Endothelial cell of umbilical vein (primary cell): Measurements from ENCODE around the gene MOB3B. TPM values are rescaled to one million over a fixed set of nuclear protein-coding genes. Genes with fewer than 3 reads are reported as not detected.

Experiments used
- BruUV-seq: library from RNA; stranded (reverse); fragments of 400-500 nt; replicated peaks from 2 replicates; lab custom pipeline; 2021; lab: Mats Ljungman, UMichigan
- CTCF ChIA-PET: fragments of 300-600, 350-600 bp; sonication (Branson Sonifier 250); formaldehyde crosslinking; loops from one replicate; lab custom pipeline; 2021; ENCODE audit warnings: antibody characterized with exemption, inconsistent platforms; lab: Charles Lee
- POLR2A ChIA-PET: fragments of 300-600, 350-600 bp; sonication (Branson Sonifier 250); formaldehyde crosslinking; loops from one replicate; lab custom pipeline; 2021; ENCODE audit warnings: antibody characterized with exemption, inconsistent platforms; lab: Charles Lee
- DNase-seq: peaks from one replicate; pipeline ENCODE4 v3.0.0-alpha.2; 2011; ENCODE audit warnings: low read depth, low spot score
- FAIRE-seq: peaks from 2 replicates; lab custom pipeline; 2011; peaks lifted over from hg19 to GRCh38; lab: Jason Lieb, UNC
- H2AFZ ChIP-seq: 2 replicates; pipeline ENCODE4 v1.6.0; 2012; ENCODE audit warnings: low read depth, low read length, control low read depth, inconsistent platforms
- H3K27ac ChIP-seq: 2 replicates; pipeline ENCODE4 v1.5.1; 2011; ENCODE audit warnings: low read depth, mild to moderate bottlenecking, control low read depth, low read length, moderate library complexity; ENCODE audit not compliant: insufficient read depth
- H3K27me3 ChIP-seq, 2 experiments: 2 replicates each; pipeline versions ENCODE4 v1.6.0 to v1.6.1; 2011; ENCODE audit warnings: low read length in 2 of 2, mixed read lengths in 1 of 2; ENCODE audit not compliant: control insufficient read depth in 2 of 2, insufficient read depth in 2 of 2
- H3K36me3 ChIP-seq, 2 experiments: 2 replicates in 1 of 2; 3 replicates in 1 of 2; pipeline ENCODE4 v1.5.1; 2011; ENCODE audit warnings: low read length in 2 of 2, mild to moderate bottlenecking in 1 of 2, moderate library complexity in 1 of 2; ENCODE audit not compliant: control insufficient read depth in 2 of 2, insufficient read depth in 2 of 2; ENCODE audit errors: extremely low read depth in 1 of 2
- H3K4me1 ChIP-seq: 3 replicates; pipeline ENCODE4 v1.5.1; 2011; ENCODE audit warnings: mild to moderate bottlenecking, low read length; ENCODE audit not compliant: control insufficient read depth, insufficient read depth; ENCODE audit errors: extremely low read depth
- H3K4me2 ChIP-seq: 2 replicates; pipeline ENCODE4 v1.6.1; 2011; ENCODE audit warnings: low read length, control low read depth, mixed read lengths; ENCODE audit not compliant: insufficient read depth
- H3K4me3 ChIP-seq, 3 experiments: fragments of 200-600 bp in 1 of 3; sonication (generic), shearing (Covaris generic) in 1 of 3; replicated peaks in 1 of 3; 2 replicates each; pipeline ENCODE4 v1.5.1; 2011 to 2016; ENCODE audit warnings: control low read depth in 3 of 3, low read length in 3 of 3, mild to moderate bottlenecking in 2 of 3, inconsistent platforms in 1 of 3, low read depth in 1 of 3, moderate library complexity in 1 of 3; ENCODE audit not compliant: insufficient read depth in 1 of 3
- H3K79me2 ChIP-seq: 2 replicates; pipeline ENCODE4 v1.6.0; 2012; ENCODE audit warnings: low read length, inconsistent platforms; ENCODE audit not compliant: control insufficient read depth, insufficient read depth
- H3K9ac ChIP-seq: replicated peaks from 2 replicates; pipeline ENCODE3; 2011; ENCODE audit warnings: low read length, control low read depth; ENCODE audit not compliant: insufficient read depth; ENCODE audit errors: extremely low read depth
- H3K9me1 ChIP-seq: replicated peaks from 3 replicates; pipeline ENCODE4 v1.6.0; 2011; ENCODE audit warnings: mild to moderate bottlenecking, low read length; ENCODE audit not compliant: control insufficient read depth, insufficient read depth; ENCODE audit errors: extremely low read depth
- H3K9me3 ChIP-seq: replicated peaks from 2 replicates; pipeline ENCODE4 v1.5.1; 2012; ENCODE audit warnings: low read length, inconsistent platforms; ENCODE audit not compliant: control insufficient read depth, insufficient read depth
- H4K20me1 ChIP-seq: replicated peaks from 2 replicates; pipeline ENCODE3; 2011; ENCODE audit warnings: mild to moderate bottlenecking, low read length; ENCODE audit not compliant: control insufficient read depth, insufficient read depth; ENCODE audit errors: extremely low read depth
- EZH2 ChIP-seq: IDR thresholded peaks from 2 replicates; pipeline ENCODE4 v1.6.1; 2012; ENCODE audit warnings: borderline replicate concordance, low read depth, mild to moderate bottlenecking, moderate library complexity, low read length, inconsistent platforms; ENCODE audit not compliant: severe bottlenecking
- FOS ChIP-seq: IDR thresholded peaks from 2 replicates; pipeline ENCODE4 v1.6.1; 2011; ENCODE audit warnings: mild to moderate bottlenecking, low read length, moderate library complexity, borderline replicate concordance; ENCODE audit not compliant: insufficient read depth
- GATA2 ChIP-seq: IDR thresholded peaks from 2 replicates; pipeline ENCODE4 v1.7.0; 2011; ENCODE audit warnings: low read depth, mild to moderate bottlenecking, moderate library complexity, mixed read lengths, low read length; ENCODE audit not compliant: insufficient read length, insufficient read depth
- JUN ChIP-seq: IDR thresholded peaks from 2 replicates; pipeline ENCODE4 v1.6.1; 2011; ENCODE audit warnings: borderline replicate concordance, low read depth; ENCODE audit not compliant: insufficient read length, insufficient read depth
- MYC ChIP-seq: IDR thresholded peaks from one replicate; pipeline ENCODE4 v1.6.1; 2011; ENCODE audit warnings: mild to moderate bottlenecking, low read depth, low read length
- POLR2A ChIP-seq: IDR thresholded peaks from 2 replicates; pipeline ENCODE4 v1.6.1; 2012; ENCODE audit warnings: low read depth, mild to moderate bottlenecking, control low read depth, low read length
- POLR2AphosphoS5 ChIP-seq: IDR thresholded peaks from 2 replicates; pipeline ENCODE4 v1.6.1; 2012; ENCODE audit warnings: low read depth, mild to moderate bottlenecking, control low read depth, low read length, moderate library complexity; ENCODE audit not compliant: insufficient read depth
- dilution Hi-C: fragments of 300-500 bp; cut with MboI; formaldehyde crosslinking; loops from one replicate; pipeline ENCODE4 v1.15.0; 2019; ENCODE audit warnings: low sequenced_read_pairs; ENCODE audit not compliant: extremely low pct_ligation_motif_present
- intact Hi-C: fragments of 100-400 bp; cut with micrococcal nuclease; formaldehyde crosslinking; loops from one replicate; pipeline ENCODE4 v1.10.0; 2022
- polyA plus RNA-seq, 4 experiments: library from polyadenylated mRNA; depleted of rRNA in 3 of 4; stranded (reverse) in 3 of 4; unstranded in 1 of 4; fragments of >200 nt; gene quantifications; 2 replicates each; pipeline versions ENCODE4 v1.2.1 to v1.2.3, GENCODE V29; 2011 to 2012; ENCODE audit warnings: missing spikeins in 1 of 4
- total RNA-seq: library from RNA; stranded (reverse); gene quantifications from 2 replicates; pipeline ENCODE4 v1.2.3, GENCODE V29; 2021
- TF ChIP-seq, protein P1 (sequence below), 2 donors: IDR thresholded peaks; 1 replicate in 1 of 2; 2 replicates in 1 of 2; pipeline ENCODE4 v1.5.1; 2011; ENCODE audit warnings: low read length in 2 of 2, mild to moderate bottlenecking in 2 of 2, moderate library complexity in 2 of 2, control low read depth in 1 of 2, inconsistent platforms in 1 of 2, low read depth in 1 of 2; ENCODE audit not compliant: insufficient read depth in 1 of 2; ENCODE audit errors: extremely low read depth in 1 of 2
- TF ChIP-seq, protein P2 (sequence below): IDR thresholded peaks from 2 replicates; pipeline ENCODE4 v1.6.1; 2011; ENCODE audit not compliant: insufficient read depth, insufficient read length

The MOB3B gene
- total and polyA plus RNA-seq, 2 donors (not counting 3 experiments of a cell fraction or from before 2014, with no cell fraction given), result 0.03 TPM; not detected in 1

DNA sequence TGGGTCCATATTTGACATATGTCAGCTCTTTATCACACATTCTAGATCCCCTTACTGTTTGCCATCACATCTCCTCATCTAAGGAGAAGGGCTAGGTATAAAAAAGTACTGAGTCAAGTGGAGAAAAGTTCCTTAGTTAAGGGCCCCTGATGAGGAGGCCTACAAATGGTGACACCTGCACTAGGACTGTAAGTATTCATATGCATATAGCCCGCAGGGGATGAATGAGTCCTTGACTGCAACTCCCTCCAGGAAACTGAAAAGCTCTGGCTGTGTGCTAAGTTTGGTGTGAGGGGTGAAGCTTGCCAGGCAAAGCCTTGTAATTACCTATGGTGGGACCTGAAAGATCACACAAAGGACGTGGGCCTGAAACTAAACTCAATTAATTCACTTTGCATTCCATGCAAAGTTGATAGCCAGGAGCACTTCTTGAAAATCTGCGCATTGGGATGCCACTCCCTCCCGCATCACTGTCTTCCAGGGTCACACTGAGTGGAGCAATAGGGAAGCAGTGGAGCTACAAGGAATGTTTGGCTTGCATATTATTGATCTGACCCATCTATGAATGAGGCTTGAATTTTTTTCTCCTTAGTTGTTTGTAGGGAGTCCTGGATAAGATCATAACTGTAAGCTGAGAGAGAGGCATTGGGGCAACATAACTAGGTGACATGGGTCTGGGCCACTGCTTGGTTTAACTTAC, 220.8 kb downstream of the MOB3B start:
- Histone ChIP-seq H2AFZ (no peak overlapping the region), H3K36me3 (no peaks in the 10 kb centered on the region), H3K9me3 (no peaks in the 10 kb centered on the region), H4K20me1 (no peaks in the 10 kb centered on the region), H3K4me2 (no peak overlapping the region), H3K27me3 (peaks cover 9 to 12% of the 10 kb centered on the region in 2 experiments), H3K4me1 (no peaks in the 10 kb centered on the region), H3K9me1 (no peaks in the 10 kb centered on the region), H3K4me3 (no peak overlapping the region), H3K79me2 (no peaks in the 10 kb centered on the region), H3K9ac (no peak overlapping the region), H3K27ac (no peak overlapping the region)
- no TSS peak for BruUV-seq
- no peak for FAIRE-seq
- dilution Hi-C loops, result no loop called here
- intact Hi-C loops, result no loop called here
- no peak for DNase-seq
- ChIA-PET POLR2A (no interaction called here), CTCF (interaction anchor here (0.7 to 1.2 kb wide), 2 partner anchors 221 to 241 kb away, joined by 3 read pairs; partner anchors contain the start of gene MOB3B)
- TF ChIP-seq GATA2, result no peak
- no peak for TF ChIP-seq POLR2A
- no peak for TF ChIP-seq POLR2AphosphoS5
- TF ChIP-seq, protein P1, sequence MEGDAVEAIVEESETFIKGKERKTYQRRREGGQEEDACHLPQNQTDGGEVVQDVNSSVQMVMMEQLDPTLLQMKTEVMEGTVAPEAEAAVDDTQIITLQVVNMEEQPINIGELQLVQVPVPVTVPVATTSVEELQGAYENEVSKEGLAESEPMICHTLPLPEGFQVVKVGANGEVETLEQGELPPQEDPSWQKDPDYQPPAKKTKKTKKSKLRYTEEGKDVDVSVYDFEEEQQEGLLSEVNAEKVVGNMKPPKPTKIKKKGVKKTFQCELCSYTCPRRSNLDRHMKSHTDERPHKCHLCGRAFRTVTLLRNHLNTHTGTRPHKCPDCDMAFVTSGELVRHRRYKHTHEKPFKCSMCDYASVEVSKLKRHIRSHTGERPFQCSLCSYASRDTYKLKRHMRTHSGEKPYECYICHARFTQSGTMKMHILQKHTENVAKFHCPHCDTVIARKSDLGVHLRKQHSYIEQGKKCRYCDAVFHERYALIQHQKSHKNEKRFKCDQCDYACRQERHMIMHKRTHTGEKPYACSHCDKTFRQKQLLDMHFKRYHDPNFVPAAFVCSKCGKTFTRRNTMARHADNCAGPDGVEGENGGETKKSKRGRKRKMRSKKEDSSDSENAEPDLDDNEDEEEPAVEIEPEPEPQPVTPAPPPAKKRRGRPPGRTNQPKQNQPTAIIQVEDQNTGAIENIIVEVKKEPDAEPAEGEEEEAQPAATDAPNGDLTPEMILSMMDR (IDR thresholded peaks at IDR 0.05; ENCODE audit: extremely low read depth in 1 of 2, insufficient read depth in 1 of 2, low read depth in 1 of 2, low read length in 2 of 2), result no peak
- no peak for TF ChIP-seq EZH2
- TF ChIP-seq MYC, result no peak
- TF ChIP-seq JUN, result no peak
- TF ChIP-seq, protein P2, sequence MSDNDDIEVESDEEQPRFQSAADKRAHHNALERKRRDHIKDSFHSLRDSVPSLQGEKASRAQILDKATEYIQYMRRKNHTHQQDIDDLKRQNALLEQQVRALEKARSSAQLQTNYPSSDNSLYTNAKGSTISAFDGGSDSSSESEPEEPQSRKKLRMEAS, result no peak
- TF ChIP-seq FOS, result no peak
